Loucy (cell line): ENCODE results near the gene DOCK9.

Experiments used
- H2AFZ ChIP-seq: fragments of 200-600 bp; sonication (generic); 2 replicates; pipeline ENCODE4 v1.6.0; 2016; ENCODE audit warnings: antibody characterized with exemption, mild to moderate bottlenecking, low read length, moderate library complexity
- H3F3A ChIP-seq: fragments of 200-600 bp; 2 replicates; pipeline ENCODE4 v1.6.0; 2016; ENCODE audit warnings: antibody characterized with exemption, low read depth, mild to moderate bottlenecking
- H3K27me3 ChIP-seq: fragments of 200-600 bp; sonication (generic); 2 replicates; pipeline ENCODE4 v1.6.1; 2014; ENCODE audit warnings: low read length, mild to moderate bottlenecking; ENCODE audit not compliant: insufficient read depth, poor library complexity, severe bottlenecking
- H3K36me3 ChIP-seq: fragments of 200-600 bp; sonication (generic); 2 replicates; pipeline ENCODE4 v1.6.1; 2016; ENCODE audit warnings: low read length; ENCODE audit not compliant: insufficient read depth
- H3K4me1 ChIP-seq: fragments of 200-600 bp; sonication (generic); 2 replicates; pipeline ENCODE4 v1.5.1; 2014; ENCODE audit warnings: low read length, mild to moderate bottlenecking; ENCODE audit not compliant: insufficient read depth, poor library complexity, severe bottlenecking
- H3K4me2 ChIP-seq: fragments of 200-600 bp; sonication (generic); 2 replicates; pipeline ENCODE4 v1.6.0; 2014; ENCODE audit warnings: antibody characterized with exemption, low read length, low read depth, mild to moderate bottlenecking; ENCODE audit not compliant: poor library complexity, severe bottlenecking
- H3K4me3 ChIP-seq: fragments of 200-600 bp; sonication (generic); 2 replicates; pipeline ENCODE4 v1.5.1; 2014; ENCODE audit warnings: low read length, mild to moderate bottlenecking, mixed read lengths; ENCODE audit not compliant: poor library complexity, severe bottlenecking
- H3K79me2 ChIP-seq: fragments of 200-600 bp; sonication (generic); 2 replicates; pipeline ENCODE4 v1.6.1; 2014; ENCODE audit warnings: low read length; ENCODE audit not compliant: insufficient read depth
- H3K9ac ChIP-seq: fragments of 200-600 bp; sonication (generic); 2 replicates; pipeline ENCODE4 v1.6.0; 2014; ENCODE audit warnings: mild to moderate bottlenecking, low read depth, low read length, moderate library complexity; ENCODE audit not compliant: poor library complexity, severe bottlenecking
- H3K9me2 ChIP-seq: fragments of 200-600 bp; sonication (generic); replicated peaks from 2 replicates; pipeline ENCODE4 v1.6.1; 2016; ENCODE audit warnings: low read depth, low read length, mixed read lengths
- H3K9me3 ChIP-seq: fragments of 200-600 bp; sonication (generic); 2 replicates; pipeline ENCODE4 v1.6.1; 2014; ENCODE audit warnings: mild to moderate bottlenecking, antibody characterized with exemption, low read length, low read depth; ENCODE audit not compliant: insufficient read depth
- H4K20me1 ChIP-seq: fragments of 200-600 bp; sonication (generic); 2 replicates; pipeline ENCODE4 v1.6.0; 2014; ENCODE audit warnings: antibody characterized with exemption, low read length, mild to moderate bottlenecking; ENCODE audit not compliant: insufficient read depth, poor library complexity, severe bottlenecking
- CTCF ChIP-seq: fragments of 200-600 bp; sonication (generic); conservative IDR thresholded peaks from 2 replicates; pipeline ENCODE4 v1.5.1; 2014; ENCODE audit warnings: mild to moderate bottlenecking, antibody characterized with exemption, low read length
- EZH2phosphoT487 ChIP-seq: fragments of 200-600 bp; IDR thresholded peaks from 2 replicates; pipeline ENCODE4 v1.6.1; 2018; ENCODE audit warnings: antibody characterized with exemption, mild to moderate bottlenecking, moderate library complexity, borderline replicate concordance

The DOCK9 gene

GRCh38 chr13:98880677-98881076, 97.2 kb downstream of the DOCK9 start:
- no peak for TF ChIP-seq CTCF
- no peak for TF ChIP-seq EZH2phosphoT487
- H3K4me3 ChIP-seq, result no peak overlapping the region
- no peaks in the 10 kb centered on the region for H3K27me3 ChIP-seq
- H3F3A ChIP-seq, result no peaks in the 10 kb centered on the region
- H4K20me1 ChIP-seq, result no peaks in the 10 kb centered on the region
- H3K4me2 ChIP-seq, result no peak overlapping the region
- no peak overlapping the region for H3K9ac ChIP-seq
- no peak overlapping the region for H2AFZ ChIP-seq
- no peaks in the 10 kb centered on the region for H3K79me2 ChIP-seq
- no peaks in the 10 kb centered on the region for H3K9me3 ChIP-seq
- H3K9me2 ChIP-seq, result no peaks in the 10 kb centered on the region
- no peaks in the 10 kb centered on the region for H3K4me1 ChIP-seq
- peaks cover 24% of the 10 kb centered on the region; the same call in 1 of the 2 replicates for H3K36me3 ChIP-seq

GRCh38 chr13:98879957-98880356, 97.9 kb downstream of the DOCK9 start:
- H4K20me1 ChIP-seq, result no peaks in the 10 kb centered on the region
- H3K79me2 ChIP-seq, result no peaks in the 10 kb centered on the region
- H3K4me1 ChIP-seq, result no peaks in the 10 kb centered on the region
- H2AFZ ChIP-seq, result no peak overlapping the region
- no peak overlapping the region for H3K4me2 ChIP-seq
- TF ChIP-seq EZH2phosphoT487, result no peak
- no peak for TF ChIP-seq CTCF
- H3K9me2 ChIP-seq, result no peaks in the 10 kb centered on the region
- H3F3A ChIP-seq, result no peaks in the 10 kb centered on the region
- H3K27me3 ChIP-seq, result no peaks in the 10 kb centered on the region
- no peaks in the 10 kb centered on the region for H3K9me3 ChIP-seq
- H3K36me3 ChIP-seq, result peaks cover 23% of the 10 kb centered on the region; the same call in 1 of the 2 replicates
- H3K4me3 ChIP-seq, result no peak overlapping the region
- H3K9ac ChIP-seq, result no peak overlapping the region

GRCh38 chr13:98879127-98879520, 98.7 kb downstream of the DOCK9 start:
- Histone ChIP-seq H3K9ac (no peak overlapping the region), H2AFZ (no peak overlapping the region), H3K9me3 (no peaks in the 10 kb centered on the region), H3K4me3 (no peak overlapping the region), H3K36me3 (peaks cover 16% of the 10 kb centered on the region; the same call in 1 of the 2 replicates), H3K4me1 (no peaks in the 10 kb centered on the region), H3K27me3 (no peaks in the 10 kb centered on the region), H4K20me1 (no peaks in the 10 kb centered on the region), H3F3A (no peaks in the 10 kb centered on the region), H3K79me2 (no peaks in the 10 kb centered on the region), H3K9me2 (no peaks in the 10 kb centered on the region), H3K4me2 (no peak overlapping the region)
- TF ChIP-seq EZH2phosphoT487, result no peak
- no peak for TF ChIP-seq CTCF
